H1 (cell line): Measurements from ENCODE around the gene RTN4. TPM values are rescaled to one million over a fixed set of nuclear protein-coding genes. Genes with fewer than 3 reads are reported as not detected.

ENCODE experiments used
- CTCF ChIA-PET: fragments of 300-600 bp; sonication (Branson Sonifier 250); formaldehyde crosslinking; loops from one replicate; lab custom pipeline; 2021; ENCODE audit not compliant: partially characterized antibody; lab: Charles Lee
- POLR2A ChIA-PET: fragments of 300-600 bp; sonication (Branson Sonifier 250); formaldehyde crosslinking; loops from one replicate; lab custom pipeline; 2021; ENCODE audit warnings: inconsistent platforms; ENCODE audit not compliant: partially characterized antibody; lab: Charles Lee
- DNase-seq, 2 experiments: peaks; one replicate each; pipeline versions ENCODE4 v3.0.0 to v3.0.0-alpha.2; 2010 to 2022; ENCODE audit warnings: low spot score in 2 of 2, low read depth in 1 of 2, mixed read lengths in 1 of 2
- FAIRE-seq: peaks from 2 replicates; lab custom pipeline; 2011; peaks lifted over from hg19 to GRCh38; lab: Jason Lieb, UNC
- H2AFZ ChIP-seq: 2 replicates; pipeline ENCODE4 v1.8.1; 2012; ENCODE audit warnings: low read length, inconsistent platforms
- H2AK5ac ChIP-seq: 2 replicates; pipeline ENCODE4 v1.6.1; 2013; ENCODE audit warnings: low read depth, low read length
- H2BK120ac ChIP-seq: replicated peaks from 2 replicates; pipeline ENCODE3; 2013; ENCODE audit warnings: low read depth, low read length, inconsistent platforms
- H2BK12ac ChIP-seq: 2 replicates; pipeline ENCODE4 v1.6.1; 2013; ENCODE audit warnings: low read depth, low read length
- H2BK15ac ChIP-seq: 2 replicates; pipeline ENCODE4 v1.6.1; 2013; ENCODE audit warnings: low read length
- H2BK20ac ChIP-seq: 2 replicates; pipeline ENCODE4 v1.6.1; 2013; ENCODE audit warnings: low read length
- H2BK5ac ChIP-seq: 2 replicates; pipeline ENCODE4 v1.6.1; 2013; ENCODE audit warnings: low read depth, low read length
- H3K14ac ChIP-seq: 2 replicates; pipeline ENCODE4 v1.6.1; 2013; ENCODE audit warnings: inconsistent platforms; ENCODE audit not compliant: insufficient read length
- H3K18ac ChIP-seq: 2 replicates; pipeline ENCODE4 v1.6.1; 2013; ENCODE audit warnings: low read length; ENCODE audit errors: extremely low read depth
- H3K23ac ChIP-seq: 2 replicates; pipeline ENCODE4 v1.6.1; 2013; ENCODE audit warnings: inconsistent platforms; ENCODE audit not compliant: insufficient read length
- H3K23me2 ChIP-seq: 2 replicates; pipeline ENCODE4 v1.6.1; 2013; ENCODE audit warnings: low read depth, low read length
- H3K27ac ChIP-seq: 2 replicates; pipeline ENCODE4 v1.6.1; 2011; ENCODE audit warnings: low read depth, low read length, inconsistent platforms
- H3K27me3 ChIP-seq, 4 experiments: replicated peaks in 1 of 4; 1 replicate in 1 of 4; 2 replicates in 3 of 4; pipeline versions ENCODE4 v1.6.1 to v1.8.1; 2011 to 2013; ENCODE audit warnings: low read length in 3 of 4, mild to moderate bottlenecking in 3 of 4, inconsistent platforms in 2 of 4, mixed read lengths in 2 of 4, moderate library complexity in 1 of 4; ENCODE audit not compliant: control insufficient read depth in 3 of 4, insufficient read depth in 3 of 4; ENCODE audit errors: extremely low read depth in 1 of 4
- H3K36me3 ChIP-seq, 4 experiments: 2 replicates each; pipeline versions ENCODE4 v1.6.1 to v1.8.1; 2011 to 2013; ENCODE audit warnings: mild to moderate bottlenecking in 4 of 4, low read length in 3 of 4, moderate library complexity in 2 of 4, control low read depth in 1 of 4, inconsistent platforms in 1 of 4; ENCODE audit not compliant: insufficient read depth in 4 of 4, control insufficient read depth in 2 of 4
- H3K4ac ChIP-seq: replicated peaks from 2 replicates; pipeline ENCODE3; 2013; ENCODE audit warnings: low read length, low read depth, mixed read lengths, inconsistent platforms; ENCODE audit not compliant: insufficient read length
- H3K4me1 ChIP-seq, 4 experiments: replicated peaks in 1 of 4; 1 replicate in 1 of 4; 2 replicates in 3 of 4; pipeline versions ENCODE4 v1.6.1 to v1.8.1; 2011 to 2013; ENCODE audit warnings: low read length in 3 of 4, inconsistent platforms in 2 of 4, mixed read lengths in 1 of 4; ENCODE audit not compliant: insufficient read depth in 4 of 4, control insufficient read depth in 3 of 4
- H3K4me2 ChIP-seq, 2 experiments: 2 replicates each; pipeline versions ENCODE4 v1.6.1 to v1.8.1; 2011 to 2013; ENCODE audit warnings: low read depth in 2 of 2, low read length in 2 of 2, control low read depth in 1 of 2, inconsistent platforms in 1 of 2, mild to moderate bottlenecking in 1 of 2; ENCODE audit not compliant: insufficient read depth in 1 of 2
- H3K4me3 ChIP-seq, 4 experiments: fragments of 200-600, 300-600 bp in 1 of 4; sonication (generic), shearing (Covaris generic), sonication (Bioruptor Twin) in 1 of 4; 2 replicates each; pipeline versions ENCODE4 v1.5.1 to v1.8.1; 2011 to 2016; ENCODE audit warnings: low read length in 4 of 4, low read depth in 3 of 4, control low read depth in 2 of 4, inconsistent platforms in 2 of 4, mild to moderate bottlenecking in 2 of 4, mixed read lengths in 1 of 4, moderate library complexity in 1 of 4; ENCODE audit not compliant: insufficient read depth in 2 of 4; ENCODE audit errors: extremely low read depth in 1 of 4
- H3K56ac ChIP-seq: replicated peaks from 2 replicates; pipeline ENCODE3; 2013; ENCODE audit warnings: low read depth, mild to moderate bottlenecking, mixed read lengths, low read length, inconsistent platforms; ENCODE audit not compliant: insufficient read length
- H3K79me1 ChIP-seq: 2 replicates; pipeline ENCODE4 v1.6.1; 2013; ENCODE audit warnings: low read depth, low read length, control low read depth
- H3K79me2 ChIP-seq, 2 experiments: 2 replicates each; pipeline versions ENCODE4 v1.6.1 to v1.8.1; 2012 to 2013; ENCODE audit warnings: low read length in 2 of 2, mild to moderate bottlenecking in 2 of 2, inconsistent platforms in 1 of 2; ENCODE audit not compliant: insufficient read depth in 2 of 2, control insufficient read depth in 1 of 2
- H3K9ac ChIP-seq, 4 experiments: replicated peaks in 1 of 4; 1 replicate in 1 of 4; 2 replicates in 3 of 4; pipeline versions ENCODE4 v1.6.1 to v1.8.1; 2011 to 2013; ENCODE audit warnings: low read depth in 3 of 4, low read length in 3 of 4, control low read depth in 2 of 4, mild to moderate bottlenecking in 2 of 4, moderate library complexity in 2 of 4, inconsistent platforms in 1 of 4; ENCODE audit errors: extremely low read depth in 1 of 4
- H3K9me3 ChIP-seq, 2 experiments: 2 replicates each; pipeline versions ENCODE4 v1.6.1 to v1.8.1; 2012 to 2013; ENCODE audit warnings: mild to moderate bottlenecking in 2 of 2, moderate library complexity in 2 of 2, control low read depth in 1 of 2, inconsistent platforms in 1 of 2, low read depth in 1 of 2, low read length in 1 of 2, mixed read lengths in 1 of 2; ENCODE audit not compliant: insufficient read depth in 2 of 2
- H4K20me1 ChIP-seq, 2 experiments: replicated peaks in 1 of 2; 2 replicates each; pipeline versions ENCODE3 to v1.8.1; 2011 to 2013; ENCODE audit warnings: inconsistent platforms in 2 of 2, low read length in 2 of 2, mild to moderate bottlenecking in 1 of 2; ENCODE audit not compliant: insufficient read depth in 2 of 2, control insufficient read depth in 1 of 2
- H4K5ac ChIP-seq: 2 replicates; pipeline ENCODE4 v1.6.1; 2013; ENCODE audit warnings: low read length, low read depth, mixed read lengths, inconsistent platforms; ENCODE audit not compliant: insufficient read length
- H4K8ac ChIP-seq: 2 replicates; pipeline ENCODE4 v1.8.0; 2013; ENCODE audit warnings: mild to moderate bottlenecking, moderate library complexity, low read length, inconsistent platforms; ENCODE audit not compliant: insufficient read depth; ENCODE audit errors: extremely low read depth
- H4K91ac ChIP-seq: replicated peaks from 2 replicates; pipeline ENCODE3; 2013; ENCODE audit warnings: low read length, mixed read lengths, inconsistent platforms; ENCODE audit not compliant: insufficient read length
- BRCA1 ChIP-seq: IDR thresholded peaks from 2 replicates; pipeline ENCODE4 v1.6.1; 2012; ENCODE audit warnings: low read depth, low read length, improper control_type of control experiment
- CHD1 ChIP-seq: IDR thresholded peaks from 2 replicates; pipeline ENCODE4 v1.6.1; 2012; ENCODE audit warnings: low read depth, low read length, improper control_type of control experiment
- CTBP2 ChIP-seq: IDR thresholded peaks from 2 replicates; pipeline ENCODE4 v1.7.0; 2011; ENCODE audit warnings: borderline replicate concordance, mild to moderate bottlenecking, moderate library complexity, mixed read lengths, low read length; ENCODE audit not compliant: insufficient read depth, insufficient read length
- EGR1 ChIP-seq: IDR thresholded peaks from 2 replicates; pipeline ENCODE4 v1.6.1; 2011; ENCODE audit warnings: low read depth, low read length, borderline replicate concordance
- GABPA ChIP-seq: IDR thresholded peaks from 2 replicates; pipeline ENCODE4 v1.6.1; 2011; ENCODE audit warnings: mild to moderate bottlenecking, low read length, moderate library complexity, borderline replicate concordance; ENCODE audit not compliant: insufficient read depth
- KDM5A ChIP-seq: fragments of 200-600 bp; IDR thresholded peaks from 2 replicates; pipeline ENCODE4 v1.7.1; 2012; ENCODE audit warnings: mild to moderate bottlenecking, low read length, inconsistent platforms, mixed read lengths
- POLR2AphosphoS5 ChIP-seq: IDR thresholded peaks from 2 replicates; pipeline ENCODE4 v1.6.1; 2011; ENCODE audit warnings: low read depth, low read length
- RFX5 ChIP-seq: IDR thresholded peaks from 2 replicates; pipeline ENCODE4 v1.6.1; 2011; ENCODE audit warnings: low read depth, low read length, improper control_type of control experiment, borderline replicate concordance
- RNF2 ChIP-seq: fragments of 200-900, 300-1000 bp; sonication (generic); IDR thresholded peaks from 2 replicates; pipeline ENCODE4 v1.7.1; 2016; ENCODE audit warnings: borderline replicate concordance, low read depth, mild to moderate bottlenecking, antibody characterized with exemption, low read length; ENCODE audit not compliant: poor library complexity, severe bottlenecking; ENCODE audit errors: missing control alignments
- ZNF274 ChIP-seq: IDR thresholded peaks from 2 replicates; pipeline ENCODE4 v1.7.0; 2012; ENCODE audit warnings: low read length, borderline replicate concordance; ENCODE audit errors: extremely low read depth
- WGBS, 2 experiments: shearing (Covaris generic) in 1 of 2; methylation state at CpG; one replicate each; pipeline versions ENCODE4 v1.1.6 to v1.1.7; 2013 to 2015; ENCODE audit warnings: low lambda C conversion rate in 2 of 2, mixed read lengths in 2 of 2, inconsistent platforms in 1 of 2, low coverage in 1 of 2, missing lambda C conversion rate in 1 of 2; ENCODE audit not compliant: insufficient replicate concordance in 2 of 2, insufficient coverage in 1 of 2, insufficient read length in 1 of 2; ENCODE audit errors: extremely low coverage in 1 of 2, missing lambda C conversion rate in 1 of 2; 5-methylcytosine and 5-hydroxymethylcytosine counted together
- polyA plus RNA-seq, 7 experiments: library from polyadenylated mRNA; depleted of rRNA in 3 of 7; stranded (reverse) in 5 of 7; unstranded in 2 of 7; fragments of >200 nt in 5 of 7; fragments of 200-250 nt in 2 of 7; gene quantifications; 1 replicate in 5 of 7; 2 replicates in 1 of 7; 4 replicates in 1 of 7; pipeline versions ENCODE4 v1.2.1 to v1.2.3, GENCODE V29; 2011 to 2013; ENCODE audit warnings: missing spikeins in 2 of 7, mixed read lengths in 2 of 7
- total RNA-seq: library from RNA; stranded (reverse); fragmentation: NEBNext Ultra II Directional; extraction: Animal tissue kit (Norgen Biotek cat#: 25700); gene quantifications from 2 replicates; pipeline ENCODE4 v1.2.1, GENCODE V29; 2021
- TF ChIP-seq, protein P1 (sequence below), 3 experiments: IDR thresholded peaks; 1 replicate in 2 of 3; 2 replicates in 1 of 3; pipeline versions ENCODE4 v1.5.1 to v1.6.1; 2011; ENCODE audit warnings: low read length in 3 of 3, mild to moderate bottlenecking in 3 of 3, inconsistent platforms in 2 of 3, low read depth in 1 of 3, moderate library complexity in 1 of 3; ENCODE audit not compliant: insufficient read depth in 1 of 3; ENCODE audit errors: control extremely low read depth in 1 of 3

Gene RTN4
- total and polyA plus RNA-seq, 2 of the 8 experiments (the other 6 are each of a cell fraction or from before 2014, with no cell fraction given): 179 to 242 TPM

DNA sequence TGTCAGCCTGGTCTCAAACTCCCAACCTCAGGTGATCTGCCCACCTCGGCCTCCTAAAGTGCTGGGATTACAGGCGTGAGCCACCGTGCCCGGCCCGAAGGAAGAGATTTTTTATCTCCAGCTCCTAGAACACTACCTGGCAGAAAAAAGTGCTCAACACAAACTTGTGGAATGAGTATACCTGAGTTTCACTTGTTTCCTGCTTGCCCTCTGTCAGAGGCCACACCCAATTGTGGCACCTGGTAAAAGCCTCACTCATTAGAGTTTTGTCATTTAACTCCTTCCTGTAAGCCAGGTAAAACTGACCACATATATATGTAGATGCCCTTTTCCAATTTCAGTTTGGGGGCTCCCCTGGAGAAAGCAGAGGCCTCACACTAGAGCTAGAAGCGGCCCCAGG, 42.2 kb upstream of the RTN4 start:
- Histone ChIP-seq H3K4me2 (no peak overlapping the region), H2BK15ac (no peak overlapping the region), H4K91ac (no peak overlapping the region), H3K27ac (no peak overlapping the region), H3K79me1 (no peaks in the 10 kb centered on the region), H3K27me3 (no peaks in the 10 kb centered on the region), H4K5ac (no peak overlapping the region), H4K8ac (no peak overlapping the region), H3K18ac (no peak overlapping the region), H3K9ac (no peak overlapping the region), H2AFZ (no peak overlapping the region), H3K79me2 (no peaks in the 10 kb centered on the region), H4K20me1 (no peaks in the 10 kb centered on the region), H2BK20ac (no peak overlapping the region), H2BK5ac (no peak overlapping the region), H3K14ac (no peak overlapping the region), H3K36me3 (no peaks in the 10 kb centered on the region), H3K4me1 (peaks cover 0 to 2% (median 1%) of the 10 kb centered on the region in 4 experiments; a peak in 2 of 7 replicates), H3K23me2 (no peaks in the 10 kb centered on the region), H2AK5ac (no peak overlapping the region), H2BK12ac (no peak overlapping the region), H3K4ac (no peak overlapping the region), H3K56ac (no peak overlapping the region), H3K4me3 (no peak overlapping the region), H3K9me3 (no peaks in the 10 kb centered on the region), H3K23ac (no peak overlapping the region), H2BK120ac (no peak overlapping the region)
- DNase-seq: no peak
- WGBS, 2 experiments: 93% methylated on average over 6 of the region's 6 CpGs; no CpG with 5 or more reads in 1 of the 2 experiments
- FAIRE-seq: no peak
- ChIA-PET CTCF (interaction anchor here (0.8 to 1.0 kb wide), 2 partner anchors 17 to 76 kb away, joined by 3 read pairs; no protein-coding TSS in a partner anchor), POLR2A (interaction anchor here (1.0 kb wide), 1 partner anchor 41 kb away, joined by 3 read pairs; no protein-coding TSS in a partner anchor)
- TF ChIP-seq ZNF274 (no peak), EGR1 (no peak), BRCA1 (no peak), CTBP2 (no peak), KDM5A (no peak), CHD1 (no peak), POLR2AphosphoS5 (no peak), RNF2 (no peak), GABPA (no peak), RFX5 (no peak)
- TF ChIP-seq, protein P1, sequence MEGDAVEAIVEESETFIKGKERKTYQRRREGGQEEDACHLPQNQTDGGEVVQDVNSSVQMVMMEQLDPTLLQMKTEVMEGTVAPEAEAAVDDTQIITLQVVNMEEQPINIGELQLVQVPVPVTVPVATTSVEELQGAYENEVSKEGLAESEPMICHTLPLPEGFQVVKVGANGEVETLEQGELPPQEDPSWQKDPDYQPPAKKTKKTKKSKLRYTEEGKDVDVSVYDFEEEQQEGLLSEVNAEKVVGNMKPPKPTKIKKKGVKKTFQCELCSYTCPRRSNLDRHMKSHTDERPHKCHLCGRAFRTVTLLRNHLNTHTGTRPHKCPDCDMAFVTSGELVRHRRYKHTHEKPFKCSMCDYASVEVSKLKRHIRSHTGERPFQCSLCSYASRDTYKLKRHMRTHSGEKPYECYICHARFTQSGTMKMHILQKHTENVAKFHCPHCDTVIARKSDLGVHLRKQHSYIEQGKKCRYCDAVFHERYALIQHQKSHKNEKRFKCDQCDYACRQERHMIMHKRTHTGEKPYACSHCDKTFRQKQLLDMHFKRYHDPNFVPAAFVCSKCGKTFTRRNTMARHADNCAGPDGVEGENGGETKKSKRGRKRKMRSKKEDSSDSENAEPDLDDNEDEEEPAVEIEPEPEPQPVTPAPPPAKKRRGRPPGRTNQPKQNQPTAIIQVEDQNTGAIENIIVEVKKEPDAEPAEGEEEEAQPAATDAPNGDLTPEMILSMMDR (IDR thresholded peaks at IDR 0.05; ENCODE audit: control extremely low read depth in 1 of 3, insufficient read depth in 1 of 3, low read depth in 1 of 3, low read length in 3 of 3): no peak
